Smooth muscle cell (in vitro differentiated cells): Measurements from ENCODE around the gene CEP131. TPM values are rescaled to one million over a fixed set of nuclear protein-coding genes. Genes with fewer than 3 reads are reported as not detected.

Source experiments
- DNase-seq: peaks from one replicate; lab custom pipeline; 2025; ENCODE audit not compliant: unreplicated experiment; lab: John Stamatoyannopoulos, UW
- H2AFZ ChIP-seq: fragments of 200-600 bp; sonication (generic); 2 replicates; pipeline ENCODE4 v1.6.0; 2016; ENCODE audit warnings: antibody characterized with exemption, low read depth, mild to moderate bottlenecking
- H3F3A ChIP-seq: fragments of 200-600 bp; sonication (generic); 2 replicates; pipeline ENCODE4 v1.6.0; 2017; ENCODE audit warnings: antibody characterized with exemption, low read depth
- H3K27ac ChIP-seq: fragments of 200-600 bp; sonication (generic); 2 replicates; pipeline ENCODE4 v1.5.1; 2016; ENCODE audit warnings: low read depth, mild to moderate bottlenecking
- H3K27me3 ChIP-seq: fragments of 200-600 bp; sonication (generic); 2 replicates; pipeline ENCODE4 v1.6.1; 2016; ENCODE audit warnings: low read depth, mild to moderate bottlenecking
- H3K36me3 ChIP-seq: fragments of 200-600 bp; sonication (generic); 2 replicates; pipeline ENCODE4 v1.5.1; 2016; ENCODE audit warnings: low read depth
- H3K4me1 ChIP-seq: fragments of 200-600 bp; sonication (generic); 2 replicates; pipeline ENCODE4 v1.5.1; 2016; ENCODE audit warnings: low read depth
- H3K4me2 ChIP-seq: fragments of 200-600 bp; sonication (generic); 2 replicates; pipeline ENCODE4 v1.6.0; 2016; ENCODE audit warnings: mild to moderate bottlenecking
- H3K4me3 ChIP-seq: fragments of 200-600 bp; sonication (generic); 2 replicates; pipeline ENCODE4 v1.5.1; 2016; ENCODE audit warnings: mild to moderate bottlenecking
- H3K79me2 ChIP-seq: fragments of 200-600 bp; sonication (generic); 2 replicates; pipeline ENCODE4 v1.6.0; 2016; ENCODE audit warnings: low read depth, mild to moderate bottlenecking
- H3K9ac ChIP-seq: fragments of 200-600 bp; sonication (generic); 2 replicates; pipeline ENCODE4 v1.6.0; 2016; ENCODE audit warnings: low read depth
- H3K9me3 ChIP-seq: fragments of 200-600 bp; sonication (generic); replicated peaks from 2 replicates; pipeline ENCODE4 v1.5.1; 2016; ENCODE audit warnings: low read depth
- H4K20me1 ChIP-seq: fragments of 200-600 bp; sonication (generic); 2 replicates; pipeline ENCODE4 v1.6.0; 2016; ENCODE audit warnings: low read depth
- CTCF ChIP-seq: fragments of 200-600 bp; sonication (generic); IDR thresholded peaks from 2 replicates; pipeline ENCODE4 v1.5.1; 2017; ENCODE audit warnings: borderline replicate concordance, mild to moderate bottlenecking, antibody characterized with exemption; ENCODE audit not compliant: insufficient read depth, poor library complexity, severe bottlenecking
- WGBS: methylation state at CpG from one replicate; pipeline ENCODE4 v1.1.7; 2016; ENCODE audit warnings: low lambda C conversion rate; 5-methylcytosine and 5-hydroxymethylcytosine counted together
- polyA plus RNA-seq: library from polyadenylated mRNA; unstranded; fragments of >200 nt; fragmentation: Nextera tagmentation; extraction: Ambion mirVana; gene quantifications from 2 replicates; pipeline ENCODE4 v1.2.1, GENCODE V29; 2016
- total RNA-seq: library from RNA; depleted of rRNA; stranded (reverse); fragments of >200 nt; gene quantifications from 2 replicates; pipeline ENCODE4 v1.2.3, GENCODE V29; 2014

CEP131 gene
- total and polyA plus RNA-seq, 2 experiments from 2014 or later, result 3.0 to 13.4 TPM

GRCh38 chr17:81251709-81252301, 29.0 kb upstream of the CEP131 start:
- DNase-seq, result no peak
- Histone ChIP-seq H4K20me1 (peaks cover 23% of the 10 kb centered on the region), H3K9me3 (no peaks in the 10 kb centered on the region), H3K4me2 (no peak overlapping the region), H3K4me3 (no peak overlapping the region), H3K27ac (no peak overlapping the region), H3F3A (no peaks in the 10 kb centered on the region), H3K4me1 (no peaks in the 10 kb centered on the region), H3K36me3 (no peaks in the 10 kb centered on the region), H3K27me3 (no peaks in the 10 kb centered on the region), H3K79me2 (no peaks in the 10 kb centered on the region), H3K9ac (no peak overlapping the region), H2AFZ (no peak overlapping the region)
- TF ChIP-seq CTCF, result no peak
- 92% methylated on average over 29 of the region's 29 CpGs for WGBS

GRCh38 chr17:81251094-81251708, 28.4 kb upstream of the CEP131 start:
- Histone ChIP-seq H3K4me2 (no peak overlapping the region), H3F3A (no peaks in the 10 kb centered on the region), H3K9ac (no peak overlapping the region), H3K4me1 (no peaks in the 10 kb centered on the region), H4K20me1 (peaks cover 23% of the 10 kb centered on the region), H3K79me2 (no peaks in the 10 kb centered on the region), H3K9me3 (no peaks in the 10 kb centered on the region), H3K27me3 (no peaks in the 10 kb centered on the region), H3K27ac (no peak overlapping the region), H3K36me3 (no peaks in the 10 kb centered on the region), H2AFZ (no peak overlapping the region), H3K4me3 (no peak overlapping the region)
- WGBS, result 94% methylated on average over 25 of the region's 25 CpGs
- no peak for TF ChIP-seq CTCF
- DNase-seq, result no peak

GRCh38 chr17:81250286-81251093, 27.7 kb upstream of the CEP131 start:
- no peaks in the 10 kb centered on the region for H3K79me2 ChIP-seq
- H4K20me1 ChIP-seq, result peaks cover 21% of the 10 kb centered on the region
- no peak overlapping the region for H3K27ac ChIP-seq
- 96% methylated on average over 31 of the region's 31 CpGs for WGBS
- H3K36me3 ChIP-seq, result no peaks in the 10 kb centered on the region
- DNase-seq, result no peak
- H3K9me3 ChIP-seq, result no peaks in the 10 kb centered on the region
- H3K4me1 ChIP-seq, result no peaks in the 10 kb centered on the region
- H3K9ac ChIP-seq, result no peak overlapping the region
- no peak overlapping the region for H3K4me3 ChIP-seq
- no peaks in the 10 kb centered on the region for H3K27me3 ChIP-seq
- H3F3A ChIP-seq, result no peaks in the 10 kb centered on the region
- no peak overlapping the region for H3K4me2 ChIP-seq
- no peak for TF ChIP-seq CTCF
- no peak overlapping the region for H2AFZ ChIP-seq
